Tibial nerve (tissue), 4 donors: ENCODE results near the gene MSI2.

Source experiments
- CTCF ChIP-seq, 5 experiments: fragments of 200-600 bp in 3 of 5; fragments of 450-650 bp in 2 of 5; sonication (generic) in 3 of 5; IDR thresholded peaks; one replicate each; pipeline ENCODE4 v1.5.1; 2016 to 2019; ENCODE audit warnings: antibody characterized with exemption in 5 of 5, mild to moderate bottlenecking in 3 of 5, moderate library complexity in 2 of 5
- EP300 ChIP-seq, 2 donors: sonication (generic); formaldehyde crosslinking; IDR thresholded peaks; one replicate each; pipeline ENCODE4 v1.6.1; 2017; ENCODE audit warnings: antibody characterized with exemption in 2 of 2, mild to moderate bottlenecking in 1 of 2
- POLR2A ChIP-seq, 2 donors: fragments of 450-650 bp; IDR thresholded peaks; one replicate each; pipeline ENCODE4 v1.6.1; 2017; ENCODE audit warnings: antibody characterized with exemption in 2 of 2, mild to moderate bottlenecking in 2 of 2, moderate library complexity in 2 of 2

DNA sequence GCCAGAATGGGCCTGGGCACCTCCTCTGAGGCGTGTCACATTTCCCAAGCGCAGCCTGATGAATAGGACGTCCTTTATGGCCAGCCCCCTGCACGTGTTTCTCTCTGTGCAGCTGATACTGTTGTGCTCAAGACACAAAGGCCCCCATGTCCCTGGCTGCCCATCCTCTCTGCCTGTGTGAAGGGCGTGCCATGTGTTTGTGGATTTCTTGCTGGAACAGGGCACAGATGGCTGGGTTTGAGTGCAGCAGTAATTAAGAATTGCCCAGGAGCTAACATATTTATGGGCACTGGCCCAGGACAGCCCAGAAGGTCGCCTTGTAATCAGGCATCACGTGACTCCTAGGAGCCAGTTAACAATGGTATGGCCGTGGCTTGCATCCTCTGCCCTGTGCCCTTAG, 307.6 kb downstream of the MSI2 start:
- TF ChIP-seq CTCF (IDR thresholded peaks at IDR 0.05) (no peak), POLR2A (IDR thresholded peaks at IDR 0.05) (no peak), EP300 (IDR thresholded peaks at IDR 0.05) (no peak)
